Tibial artery (tissue), 4 donors: ENCODE results near the gene OR2T34.
"Not testable (repeated sequence)": the region's sequence is repeated elsewhere in the genome, so short reads cannot be mapped to it uniquely, and the experiment has no call there.

Experiments
- DNase-seq, 2 donors: peaks; one replicate each; pipeline ENCODE4 v3.0.0-alpha.2; 2019
- H3K27ac ChIP-seq, 2 donors: fragments of 200-600 bp; sonication (generic) in 1 of 2; 1 replicate in 1 of 2; 2 replicates in 1 of 2; pipeline ENCODE4 v1.5.1; 2018 to 2019; ENCODE audit warnings: mild to moderate bottlenecking in 1 of 2
- H3K27me3 ChIP-seq, 2 donors: fragments of 200-600 bp; sonication (generic) in 1 of 2; one replicate each; pipeline versions ENCODE4 v1.5.1 to v1.6.0; 2016 to 2019
- H3K36me3 ChIP-seq, 3 donors: fragments of 200-600 bp; sonication (generic) in 2 of 3; one replicate each; pipeline ENCODE4 v1.5.1; 2016 to 2019; ENCODE audit warnings: mild to moderate bottlenecking in 2 of 3
- H3K4me1 ChIP-seq, 4 donors: fragments of 200-600 bp; sonication (generic) in 2 of 4; 1 replicate in 3 of 4; 2 replicates in 1 of 4; pipeline ENCODE4 v1.5.1; 2016 to 2019
- H3K4me3 ChIP-seq, 2 donors: fragments of 200-600 bp; sonication (generic) in 1 of 2; 1 replicate in 1 of 2; 2 replicates in 1 of 2; pipeline ENCODE4 v1.5.1; 2018 to 2019; ENCODE audit warnings: mild to moderate bottlenecking in 2 of 2
- H3K9me3 ChIP-seq, 3 donors: fragments of 200-600 bp; sonication (generic) in 1 of 3; one replicate each; pipeline ENCODE4 v1.5.1; 2016 to 2019
- CTCF ChIP-seq, 2 experiments: fragments of 200-600 bp in 1 of 2; fragments of 450-650 bp in 1 of 2; IDR thresholded peaks; one replicate each; pipeline ENCODE4 v1.5.1; 2017 to 2019; ENCODE audit warnings: antibody characterized with exemption in 2 of 2, mild to moderate bottlenecking in 1 of 2, moderate library complexity in 1 of 2
- intact Hi-C: fragments of 100-400 bp; cut with DNase I; formaldehyde crosslinking; loops from one replicate; pipeline ENCODE4 v1.15.0; 2023; ENCODE audit warnings: low total_unique reads

The OR2T34 gene

GRCh38 chr1:248574657-248575056 lies at the start of gene OR2T34:
TSS of gene OR2T34 (minus strand) at chr1:248574757. CDS start at chr1:248574757, 0 bp downstream.
- intact Hi-C loops, H3K27ac ChIP-seq, H3K36me3 ChIP-seq, DNase-seq, H3K9me3 ChIP-seq, H3K4me1 ChIP-seq, H3K27me3 ChIP-seq, H3K4me3 ChIP-seq: not testable (repeated sequence)

- H3K4me3 ChIP-seq: no peak overlapping the region
- no peaks in the 10 kb centered on the region for H3K36me3 ChIP-seq
- intact Hi-C loops: no loop called here
- H3K27ac ChIP-seq: no peak overlapping the region
- H3K27me3 ChIP-seq: no peaks in the 10 kb centered on the region
- H3K9me3 ChIP-seq: no peaks in the 10 kb centered on the region
- no peaks in the 10 kb centered on the region for H3K4me1 ChIP-seq
- peak in 1 of 2 experiments; percentile 15 for TF ChIP-seq CTCF (IDR thresholded peaks at IDR 0.05)
- DNase-seq: no peak
Observed at GRCh38 chr1:248622570-248623001, 48.0 kb upstream of the OR2T34 start.

GRCh38 chr1:248621770-248622169 lies 47.2 kb upstream of the OR2T34 start:
- H3K27ac ChIP-seq: no peak overlapping the region
- H3K4me3 ChIP-seq: no peak overlapping the region
- H3K36me3 ChIP-seq: no peaks in the 10 kb centered on the region
- TF ChIP-seq CTCF (IDR thresholded peaks at IDR 0.05): no peak
- H3K4me1 ChIP-seq: no peaks in the 10 kb centered on the region
- H3K9me3 ChIP-seq: no peaks in the 10 kb centered on the region
- DNase-seq: no peak
- intact Hi-C loops: no loop called here
- H3K27me3 ChIP-seq: no peaks in the 10 kb centered on the region

DNA sequence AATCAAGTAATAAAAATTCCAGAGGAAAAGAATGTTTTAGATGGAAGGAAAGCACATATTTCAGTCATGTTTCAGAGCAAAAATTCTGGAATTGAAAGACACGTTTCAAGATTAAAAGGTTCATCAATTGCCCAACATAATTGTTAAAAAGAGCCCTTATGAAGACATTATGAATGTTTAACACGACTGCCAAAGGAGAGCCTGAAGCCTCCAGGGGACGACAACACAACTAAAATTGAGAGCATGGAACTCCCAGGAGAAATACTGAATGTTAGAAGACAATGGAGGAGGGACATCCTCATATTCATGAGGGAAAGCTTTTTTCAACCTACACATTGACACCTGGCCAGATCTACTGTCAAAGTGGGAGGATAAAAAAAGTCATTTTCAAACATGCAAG lies 44.3 kb upstream of the OR2T34 start:
- TF ChIP-seq CTCF (IDR thresholded peaks at IDR 0.05): peak in 1 of 2 experiments; percentile 17
- Histone ChIP-seq H3K4me3 (no peak overlapping the region), H3K4me1 (no peaks in the 10 kb centered on the region), H3K27ac (no peak overlapping the region), H3K9me3 (no peaks in the 10 kb centered on the region), H3K36me3 (no peaks in the 10 kb centered on the region), H3K27me3 (no peaks in the 10 kb centered on the region)
- DNase-seq: peak in 1 of 2 donors; percentile 30
- intact Hi-C loops: no loop called here

- no peaks in the 10 kb centered on the region for H3K36me3 ChIP-seq
- H3K4me3 ChIP-seq: no peak overlapping the region
- intact Hi-C loops: no loop called here
- H3K9me3 ChIP-seq: no peaks in the 10 kb centered on the region
- H3K4me1 ChIP-seq: no peaks in the 10 kb centered on the region
- H3K27me3 ChIP-seq: no peaks in the 10 kb centered on the region
- TF ChIP-seq CTCF (IDR thresholded peaks at IDR 0.05): no peak
- H3K27ac ChIP-seq: no peak overlapping the region
- DNase-seq: no peak
Observed at GRCh38 chr1:248618119-248618518, 43.6 kb upstream of the OR2T34 start.

DNA sequence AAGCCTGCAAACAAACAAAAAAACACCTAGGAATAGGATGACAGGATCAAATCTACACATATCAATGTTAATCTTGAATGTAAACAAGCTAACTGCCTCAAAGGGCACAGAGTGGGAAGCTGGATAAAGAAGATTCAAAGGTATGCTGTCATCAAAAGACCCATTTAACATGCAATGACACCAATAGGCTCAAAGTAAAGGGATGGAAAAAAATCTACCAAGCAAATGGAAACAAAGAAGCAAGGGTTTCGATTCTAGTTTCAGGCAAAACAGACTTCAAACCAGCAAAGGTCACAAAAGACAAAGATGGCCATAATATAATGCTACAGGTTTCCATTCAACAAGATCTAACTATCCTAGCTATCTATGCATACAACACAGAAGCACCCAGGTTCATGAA lies 39.2 kb upstream of the OR2T34 start:
- DNase-seq: no peak
- H3K4me3 ChIP-seq: no peak overlapping the region
- H3K27ac ChIP-seq: no peak overlapping the region
- intact Hi-C loops: no loop called here
- H3K27me3 ChIP-seq: no peaks in the 10 kb centered on the region
- no peaks in the 10 kb centered on the region for H3K36me3 ChIP-seq
- no peaks in the 10 kb centered on the region for H3K4me1 ChIP-seq
- no peaks in the 10 kb centered on the region for H3K9me3 ChIP-seq
- no peak for TF ChIP-seq CTCF (IDR thresholded peaks at IDR 0.05)
